Prostate gland (tissue), 2 donors: ENCODE data around the gene PKNOX1.
"Not testable (repeated sequence)": the region's sequence is repeated elsewhere in the genome, so short reads cannot be mapped to it uniquely, and the experiment has no call there.

Experiments used
- POLR2A ChIP-seq: fragments of 450-650 bp; IDR thresholded peaks from one replicate; pipeline ENCODE4 v1.6.1; 2016; ENCODE audit warnings: antibody characterized with exemption, mild to moderate bottlenecking
- TF ChIP-seq, protein P1 (sequence below), 4 experiments: fragments of 200-600 bp in 2 of 4; fragments of 450-650 bp in 2 of 4; sonication (generic) in 2 of 4; IDR thresholded peaks; 1 replicate in 3 of 4; 2 replicates in 1 of 4; pipeline ENCODE4 v1.5.1; 2016 to 2019; ENCODE audit warnings: antibody characterized with exemption in 4 of 4, mild to moderate bottlenecking in 2 of 4, moderate library complexity in 2 of 4

DNA sequence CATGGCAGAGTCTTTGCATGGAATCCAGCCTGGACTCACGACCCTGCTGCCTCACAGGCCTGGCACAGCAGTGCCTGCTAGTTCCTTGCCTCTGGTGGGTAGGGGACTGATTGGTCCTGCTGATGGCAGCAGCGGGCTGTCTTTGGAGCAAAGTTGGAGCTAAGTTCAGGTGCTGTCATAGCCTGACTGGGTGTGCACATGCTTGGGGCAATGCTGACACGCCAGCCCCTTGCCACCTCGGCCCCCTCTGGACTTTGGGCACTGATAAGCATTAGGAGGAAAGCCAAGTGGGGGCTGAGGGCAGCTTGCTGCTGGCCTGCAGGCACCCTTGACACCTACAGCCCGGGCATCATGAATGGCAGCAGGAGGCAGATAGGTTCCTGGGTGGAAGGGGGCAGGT, 67.8 kb downstream of the PKNOX1 start:
- TF ChIP-seq, protein P1, sequence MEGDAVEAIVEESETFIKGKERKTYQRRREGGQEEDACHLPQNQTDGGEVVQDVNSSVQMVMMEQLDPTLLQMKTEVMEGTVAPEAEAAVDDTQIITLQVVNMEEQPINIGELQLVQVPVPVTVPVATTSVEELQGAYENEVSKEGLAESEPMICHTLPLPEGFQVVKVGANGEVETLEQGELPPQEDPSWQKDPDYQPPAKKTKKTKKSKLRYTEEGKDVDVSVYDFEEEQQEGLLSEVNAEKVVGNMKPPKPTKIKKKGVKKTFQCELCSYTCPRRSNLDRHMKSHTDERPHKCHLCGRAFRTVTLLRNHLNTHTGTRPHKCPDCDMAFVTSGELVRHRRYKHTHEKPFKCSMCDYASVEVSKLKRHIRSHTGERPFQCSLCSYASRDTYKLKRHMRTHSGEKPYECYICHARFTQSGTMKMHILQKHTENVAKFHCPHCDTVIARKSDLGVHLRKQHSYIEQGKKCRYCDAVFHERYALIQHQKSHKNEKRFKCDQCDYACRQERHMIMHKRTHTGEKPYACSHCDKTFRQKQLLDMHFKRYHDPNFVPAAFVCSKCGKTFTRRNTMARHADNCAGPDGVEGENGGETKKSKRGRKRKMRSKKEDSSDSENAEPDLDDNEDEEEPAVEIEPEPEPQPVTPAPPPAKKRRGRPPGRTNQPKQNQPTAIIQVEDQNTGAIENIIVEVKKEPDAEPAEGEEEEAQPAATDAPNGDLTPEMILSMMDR (IDR thresholded peaks at IDR 0.05) = not testable (repeated sequence)
- TF ChIP-seq POLR2A = not testable (repeated sequence)
